ENCODE measurements around the gene CARD9. TPM values are rescaled to one million over a fixed set of nuclear protein-coding genes. Genes with fewer than 3 reads are reported as not detected.
"Not testable (repeated sequence)": the region's sequence is repeated elsewhere in the genome, so short reads cannot be mapped to it uniquely, and the experiment has no call there.

CARD9 gene
- total and polyA plus RNA-seq, 9 donors = 1.1 to 2.7 (median 1.4) TPM

- Histone ChIP-seq H3K4me3 (ENCODE audit: low read length) (peak within 1 kb of the TSS; percentile 99), H3K36me3 (ENCODE audit: control insufficient read depth, insufficient read depth, low read length) (peaks cover 49% of the 10 kb centered on the region), H3K27ac (ENCODE audit: low read length) (peak within 1 kb of the TSS; percentile 78), H3K9me3 (replicated peaks; ENCODE audit: control insufficient read depth, low read depth, low read length) (no peaks in the 10 kb centered on the region), H3K4me1 (ENCODE audit: control insufficient read depth, insufficient read depth, low read length) (peaks cover 23% of the 10 kb centered on the region), H3K27me3 (ENCODE audit: control insufficient read depth, insufficient read depth, low read length) (no peaks in the 10 kb centered on the region)
- DNase-seq = peak; percentile 95
- under 1% methylated on average over 76 of the region's 83 CpGs for WGBS (ENCODE audit: insufficient coverage)
Measured at GRCh38 chr9:136410500-136411287, 37.2 kb upstream of the CARD9 start, which contains the start of the genes ENTR1 and PMPCA. Gene ENTR1 (minus strand): TSS chr9:136410614. CDS start chr9:136410397, 217 bp downstream. Gene PMPCA (plus strand): TSS chr9:136410658. CDS start chr9:136410669, 11 bp downstream.

DNA sequence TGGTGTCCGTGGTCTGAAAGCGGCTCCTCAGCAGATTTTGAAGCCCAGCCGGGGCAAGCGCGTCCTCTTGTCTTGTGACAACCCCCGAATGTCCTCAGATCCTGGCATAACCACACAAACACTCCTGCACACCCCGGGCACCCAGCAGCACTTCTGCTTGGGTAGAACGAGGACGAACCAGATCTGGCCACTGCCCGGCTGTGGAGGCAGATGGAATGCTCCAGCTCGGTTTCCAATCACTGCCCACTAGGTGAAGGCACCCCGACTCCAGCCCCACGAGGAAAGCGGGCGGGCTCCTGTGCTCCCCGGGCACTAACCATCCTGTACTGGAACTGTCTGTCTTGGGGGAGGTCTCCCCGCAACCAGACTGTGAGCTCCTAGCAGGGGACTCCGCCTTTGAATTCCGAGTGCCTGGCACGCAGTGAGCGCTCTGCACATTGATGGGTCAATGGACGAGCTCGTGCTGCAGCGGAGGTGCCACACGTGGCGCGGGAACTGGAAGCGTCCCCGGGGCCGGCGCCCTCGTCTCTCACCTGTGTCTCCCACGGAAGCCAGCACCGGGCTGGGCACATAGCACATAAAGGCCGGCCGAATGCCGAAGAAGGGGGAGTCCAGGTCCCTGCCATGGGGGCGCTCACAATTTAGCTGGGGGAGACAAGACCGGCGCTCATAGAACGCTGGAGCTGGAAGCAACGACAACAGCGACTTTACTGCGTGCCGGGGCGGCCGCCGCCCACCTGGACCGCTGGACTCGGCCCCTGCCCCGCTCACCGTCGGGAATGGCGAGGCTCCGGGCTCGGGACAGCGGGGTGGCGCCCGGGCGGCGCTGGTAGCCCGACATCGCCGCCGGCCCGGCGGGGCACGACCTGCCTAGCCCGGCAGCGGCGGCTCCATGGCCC, 36.3 kb upstream of the CARD9 start:
- Histone ChIP-seq H3K4me1 (ENCODE audit: control insufficient read depth, insufficient read depth, low read length) (peaks cover 23% of the 10 kb centered on the region), H3K36me3 (ENCODE audit: control insufficient read depth, insufficient read depth, low read length) (peaks cover 50% of the 10 kb centered on the region), H3K4me3 (ENCODE audit: low read length) (peak overlapping the region; percentile 79), H3K27me3 (ENCODE audit: control insufficient read depth, insufficient read depth, low read length) (no peaks in the 10 kb centered on the region), H3K9me3 (replicated peaks; ENCODE audit: control insufficient read depth, low read depth, low read length) (no peaks in the 10 kb centered on the region), H3K27ac (ENCODE audit: low read length) (no peak overlapping the region)
- WGBS (ENCODE audit: insufficient coverage) = 8% methylated on average over 69 of the region's 71 CpGs
- peak; percentile 37 for DNase-seq

DNA sequence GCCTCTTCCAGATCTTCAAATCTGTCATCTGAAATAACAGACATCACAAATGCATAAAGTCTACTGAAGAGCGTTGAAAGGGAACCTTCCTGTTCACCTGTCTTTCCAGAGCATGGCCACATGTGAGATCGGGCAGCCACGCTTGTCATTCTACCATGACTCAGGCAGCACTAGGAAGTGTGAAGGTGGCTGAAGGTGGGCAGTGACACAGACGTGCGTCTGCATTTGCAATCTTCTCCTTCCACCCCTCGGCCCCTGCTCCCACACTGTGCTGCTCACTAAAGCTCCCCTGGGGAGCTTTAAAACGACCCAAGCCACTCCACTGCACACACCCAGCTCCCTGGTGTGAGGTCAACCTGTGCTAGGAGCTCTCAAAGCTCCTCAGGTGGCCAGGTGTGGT, 34.4 kb upstream of the CARD9 start:
- Histone ChIP-seq H3K36me3 (ENCODE audit: control insufficient read depth, insufficient read depth, low read length) (peaks cover 48% of the 10 kb centered on the region), H3K27me3 (ENCODE audit: control insufficient read depth, insufficient read depth, low read length) (no peaks in the 10 kb centered on the region)
- 82% methylated on average over 5 of the region's 7 CpGs for WGBS (ENCODE audit: insufficient coverage)

DNA sequence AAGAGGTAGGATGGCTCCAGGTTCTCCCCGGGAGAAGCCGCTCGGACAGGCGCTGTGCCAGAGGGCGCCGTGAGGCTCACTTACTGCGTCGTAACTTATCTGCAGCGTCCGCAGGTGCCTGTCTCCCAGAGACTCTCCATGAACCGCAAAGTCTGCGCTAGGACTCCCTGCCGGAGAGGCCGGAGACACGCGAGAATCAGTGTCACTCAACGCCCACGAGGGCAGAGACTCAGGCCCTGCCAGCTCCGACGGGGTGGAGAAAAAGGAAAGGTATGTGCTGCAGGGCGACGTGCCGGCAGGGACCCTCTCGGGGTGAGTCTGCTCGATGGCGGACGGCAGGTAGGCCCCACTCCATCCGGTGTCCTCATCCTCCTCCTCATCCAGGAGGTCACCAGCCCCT, 33.6 kb upstream of the CARD9 start:
- not testable (repeated sequence) for H3K4me3 ChIP-seq (ENCODE audit: low read length); H3K27me3 ChIP-seq (ENCODE audit: control insufficient read depth, insufficient read depth, low read length); DNase-seq; H3K9me3 ChIP-seq (replicated peaks; ENCODE audit: control insufficient read depth, low read depth, low read length); H3K27ac ChIP-seq (ENCODE audit: low read length)
- Histone ChIP-seq H3K4me1 (ENCODE audit: control insufficient read depth, insufficient read depth, low read length) (peaks cover 23% of the 10 kb centered on the region), H3K36me3 (ENCODE audit: control insufficient read depth, insufficient read depth, low read length) (peaks cover 47% of the 10 kb centered on the region)
- WGBS (ENCODE audit: insufficient coverage) = 95% methylated on average over 13 of the region's 28 CpGs

More for the DNA sequence above, 34.4 kb upstream of the CARD9 start:
- Histone ChIP-seq H3K27ac (ENCODE audit: low read length) (no peak overlapping the region), H3K9me3 (replicated peaks; ENCODE audit: control insufficient read depth, low read depth, low read length) (no peaks in the 10 kb centered on the region), H3K4me3 (ENCODE audit: low read length) (no peak overlapping the region), H3K4me1 (ENCODE audit: control insufficient read depth, insufficient read depth, low read length) (peaks cover 23% of the 10 kb centered on the region)
- no peak for DNase-seq

DNA sequence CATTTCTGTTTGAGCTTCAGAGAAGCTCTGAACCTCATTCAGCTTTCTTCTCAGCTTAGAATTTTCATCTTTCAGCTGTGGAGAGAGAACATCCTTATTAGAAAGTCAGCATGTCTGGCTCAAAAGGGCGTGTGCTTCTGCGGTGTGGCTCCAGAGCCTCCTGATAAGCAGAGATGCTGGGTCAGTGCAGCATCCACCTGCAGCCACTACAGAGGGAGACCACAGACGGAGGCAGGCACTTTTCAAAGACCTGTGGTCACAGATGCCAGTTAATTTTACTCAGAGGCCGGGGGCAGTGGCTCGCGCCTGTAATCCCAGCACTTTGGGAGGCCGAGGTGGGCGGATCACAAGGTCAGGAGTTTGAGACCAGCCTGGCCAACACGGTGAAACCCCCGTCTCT, 32.4 kb upstream of the CARD9 start:
- not testable (repeated sequence) for H3K27me3 ChIP-seq (ENCODE audit: control insufficient read depth, insufficient read depth, low read length); H3K27ac ChIP-seq (ENCODE audit: low read length); H3K9me3 ChIP-seq (replicated peaks; ENCODE audit: control insufficient read depth, low read depth, low read length); DNase-seq; H3K4me3 ChIP-seq (ENCODE audit: low read length)
- Histone ChIP-seq H3K4me1 (ENCODE audit: control insufficient read depth, insufficient read depth, low read length) (peaks cover 12% of the 10 kb centered on the region), H3K36me3 (ENCODE audit: control insufficient read depth, insufficient read depth, low read length) (peaks cover 45% of the 10 kb centered on the region)
- 92% methylated on average over 7 of the region's 10 CpGs for WGBS (ENCODE audit: insufficient coverage)

DNA sequence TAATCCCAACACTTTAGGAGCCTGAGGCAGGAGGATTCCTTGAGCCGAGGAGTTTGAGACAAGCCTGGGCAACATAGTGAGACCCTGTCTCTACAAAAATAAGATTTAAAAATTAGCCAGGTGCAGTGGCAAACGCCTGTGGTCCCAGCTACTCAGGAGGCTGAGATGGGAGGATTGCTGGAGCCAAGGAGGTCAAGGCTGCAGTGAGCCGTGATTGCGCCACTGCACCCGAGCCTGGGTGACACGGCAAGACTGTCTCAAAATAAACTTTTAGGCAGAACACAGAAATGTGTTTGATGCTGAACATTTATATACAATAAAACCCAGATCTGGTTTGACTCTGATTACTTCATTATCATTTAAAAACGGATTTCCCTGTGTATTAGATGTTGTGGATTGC, 32.0 kb upstream of the CARD9 start:
- Histone ChIP-seq H3K4me1 (ENCODE audit: control insufficient read depth, insufficient read depth, low read length) (peaks cover 15% of the 10 kb centered on the region), H3K4me3 (ENCODE audit: low read length) (no peak overlapping the region), H3K36me3 (ENCODE audit: control insufficient read depth, insufficient read depth, low read length) (peaks cover 45% of the 10 kb centered on the region), H3K27ac (ENCODE audit: low read length) (no peak overlapping the region), H3K9me3 (replicated peaks; ENCODE audit: control insufficient read depth, low read depth, low read length) (no peaks in the 10 kb centered on the region), H3K27me3 (ENCODE audit: control insufficient read depth, insufficient read depth, low read length) (no peaks in the 10 kb centered on the region)
- DNase-seq = no peak
- WGBS (ENCODE audit: insufficient coverage) = 100% methylated on average over 1 of the region's 7 CpGs

- Histone ChIP-seq H3K27ac (ENCODE audit: low read length) (no peak overlapping the region), H3K27me3 (ENCODE audit: control insufficient read depth, insufficient read depth, low read length) (no peaks in the 10 kb centered on the region), H3K4me1 (ENCODE audit: control insufficient read depth, insufficient read depth, low read length) (peaks cover 16% of the 10 kb centered on the region), H3K4me3 (ENCODE audit: low read length) (no peak overlapping the region), H3K36me3 (ENCODE audit: control insufficient read depth, insufficient read depth, low read length) (peaks cover 45% of the 10 kb centered on the region), H3K9me3 (replicated peaks; ENCODE audit: control insufficient read depth, low read depth, low read length) (no peaks in the 10 kb centered on the region)
- DNase-seq = no peak
- WGBS (ENCODE audit: insufficient coverage) = 89% methylated on average over 14 of the region's 14 CpGs
Measured at GRCh38 chr9:136404801-136405136, 31.3 kb upstream of the CARD9 start.

DNA sequence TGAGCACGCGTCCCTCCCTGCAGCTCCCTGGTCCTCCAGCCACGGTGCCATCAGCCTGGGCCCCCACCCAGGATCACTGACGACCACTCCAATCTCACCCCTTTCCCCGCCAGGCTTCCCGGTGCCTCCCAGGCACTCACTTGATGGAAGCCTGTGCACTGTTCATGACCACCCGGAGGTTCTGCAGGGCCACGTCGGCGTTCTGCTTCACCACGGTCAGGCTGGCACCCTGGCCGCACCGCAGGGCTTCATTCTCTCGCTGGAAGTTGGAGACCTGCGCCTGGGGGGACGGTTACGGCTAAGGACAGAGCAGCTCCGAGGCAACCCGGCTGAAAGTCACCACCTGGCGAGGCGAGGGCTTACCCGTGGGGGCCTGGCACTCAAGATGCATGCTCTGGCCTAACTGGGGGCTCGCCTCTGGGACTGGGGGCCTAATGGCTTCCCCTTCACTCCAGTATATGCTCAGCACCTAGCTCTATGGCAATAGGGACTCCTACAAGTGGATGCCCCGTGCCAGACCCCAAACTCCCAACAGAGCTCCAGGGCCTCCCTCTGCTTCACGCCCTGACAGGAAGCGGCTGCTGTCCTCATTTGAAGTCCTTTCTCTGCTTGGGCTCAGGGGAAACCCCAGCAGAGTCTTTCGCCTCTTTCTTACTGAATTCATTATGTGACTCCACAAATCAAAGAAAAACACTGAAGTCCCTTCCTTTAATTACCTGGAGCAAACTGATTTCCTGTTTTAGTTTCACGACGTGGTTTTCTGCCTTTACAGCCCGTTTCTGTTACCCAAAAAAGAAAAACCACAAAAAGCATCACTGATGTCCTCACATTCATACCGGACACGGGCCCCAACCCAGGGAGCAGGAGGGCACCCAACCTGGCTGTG, 30.7 kb upstream of the CARD9 start:
- no peak for DNase-seq
- Histone ChIP-seq H3K9me3 (replicated peaks; ENCODE audit: control insufficient read depth, low read depth, low read length) (no peaks in the 10 kb centered on the region), H3K4me3 (ENCODE audit: low read length) (no peak overlapping the region), H3K4me1 (ENCODE audit: control insufficient read depth, insufficient read depth, low read length) (peaks cover 13% of the 10 kb centered on the region), H3K27me3 (ENCODE audit: control insufficient read depth, insufficient read depth, low read length) (no peaks in the 10 kb centered on the region), H3K36me3 (ENCODE audit: control insufficient read depth, insufficient read depth, low read length) (peaks cover 45% of the 10 kb centered on the region), H3K27ac (ENCODE audit: low read length) (no peak overlapping the region)
- 90% methylated on average over 29 of the region's 32 CpGs for WGBS (ENCODE audit: insufficient coverage)

DNA sequence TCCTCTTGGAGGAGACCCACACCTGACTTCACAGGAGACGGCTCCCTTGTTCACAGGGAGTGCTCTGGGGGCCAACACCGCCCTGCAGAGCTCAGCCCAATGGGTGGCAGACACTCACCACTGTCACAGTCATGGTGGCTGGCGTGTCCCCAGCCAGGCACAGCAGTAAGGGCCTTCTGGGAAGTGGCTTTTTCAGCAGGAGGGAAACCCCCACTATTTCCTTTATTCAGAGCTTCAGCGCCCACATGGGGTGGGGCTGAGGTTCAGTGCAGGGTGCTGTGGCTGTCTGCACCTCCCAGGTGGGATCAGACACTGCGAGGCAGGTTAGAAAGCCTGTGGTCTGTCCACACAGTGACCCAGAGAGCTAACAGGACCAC, 30.1 kb upstream of the CARD9 start:
- H3K9me3 ChIP-seq (replicated peaks; ENCODE audit: control insufficient read depth, low read depth, low read length) = no peaks in the 10 kb centered on the region
- no peak for DNase-seq
- H3K27me3 ChIP-seq (ENCODE audit: control insufficient read depth, insufficient read depth, low read length) = no peaks in the 10 kb centered on the region
- peaks cover 17% of the 10 kb centered on the region for H3K4me1 ChIP-seq (ENCODE audit: control insufficient read depth, insufficient read depth, low read length)
- H3K4me3 ChIP-seq (ENCODE audit: low read length) = no peak overlapping the region
- H3K27ac ChIP-seq (ENCODE audit: low read length) = no peak overlapping the region
- WGBS (ENCODE audit: insufficient coverage) = 84% methylated on average over 3 of the region's 5 CpGs
- peaks cover 49% of the 10 kb centered on the region for H3K36me3 ChIP-seq (ENCODE audit: control insufficient read depth, insufficient read depth, low read length)

Measured in muscle of leg (tissue), 11 donors.